Measurements from ENCODE around the gene CORO7. TPM values are rescaled to one million over a fixed set of nuclear protein-coding genes. Genes with fewer than 3 reads are reported as not detected.

Gene CORO7
- total RNA-seq, 1 experiment from 2014 or later, result 51.0 TPM

DNA sequence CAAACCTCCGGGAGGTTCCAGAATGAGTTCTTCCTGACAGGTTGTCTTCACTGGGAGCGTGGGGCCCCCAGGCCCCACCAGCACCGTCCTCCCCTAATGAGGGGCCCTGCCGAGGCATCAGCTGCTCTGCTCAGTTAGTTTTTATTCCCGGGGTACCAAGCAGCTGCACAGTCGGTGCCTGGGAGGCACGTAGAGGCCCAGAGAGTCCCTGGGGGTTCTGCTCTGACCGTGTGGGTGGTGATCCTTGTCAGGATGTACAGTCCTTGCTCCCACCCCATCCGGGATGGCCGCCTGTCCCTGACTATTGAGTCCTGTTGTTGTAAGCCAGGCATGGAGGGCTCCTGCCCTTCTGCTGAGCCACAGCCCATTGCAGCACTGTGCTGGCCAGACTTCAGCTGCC, 39.6 kb upstream of the CORO7 start:
- no peaks in the 10 kb centered on the region for H3K27me3 Mint-ChIP-seq (ENCODE audit: unreplicated experiment)
- no peak for DNase-seq
- H3K27ac Mint-ChIP-seq (ENCODE audit: unreplicated experiment), result no peak overlapping the region
- CTCF ChIA-PET, result no interaction called here
- BruUV-seq (replicated peaks), result no TSS peak
- no peaks in the 10 kb centered on the region for H3K4me1 Mint-ChIP-seq (ENCODE audit: low read depth, unreplicated experiment)
- H3K9me3 Mint-ChIP-seq (ENCODE audit: low read depth, unreplicated experiment), result no peaks in the 10 kb centered on the region
- intact Hi-C loops (cut with micrococcal nuclease; ENCODE audit: unreplicated experiment), result no loop called here
- TF ChIP-seq, protein P1, sequence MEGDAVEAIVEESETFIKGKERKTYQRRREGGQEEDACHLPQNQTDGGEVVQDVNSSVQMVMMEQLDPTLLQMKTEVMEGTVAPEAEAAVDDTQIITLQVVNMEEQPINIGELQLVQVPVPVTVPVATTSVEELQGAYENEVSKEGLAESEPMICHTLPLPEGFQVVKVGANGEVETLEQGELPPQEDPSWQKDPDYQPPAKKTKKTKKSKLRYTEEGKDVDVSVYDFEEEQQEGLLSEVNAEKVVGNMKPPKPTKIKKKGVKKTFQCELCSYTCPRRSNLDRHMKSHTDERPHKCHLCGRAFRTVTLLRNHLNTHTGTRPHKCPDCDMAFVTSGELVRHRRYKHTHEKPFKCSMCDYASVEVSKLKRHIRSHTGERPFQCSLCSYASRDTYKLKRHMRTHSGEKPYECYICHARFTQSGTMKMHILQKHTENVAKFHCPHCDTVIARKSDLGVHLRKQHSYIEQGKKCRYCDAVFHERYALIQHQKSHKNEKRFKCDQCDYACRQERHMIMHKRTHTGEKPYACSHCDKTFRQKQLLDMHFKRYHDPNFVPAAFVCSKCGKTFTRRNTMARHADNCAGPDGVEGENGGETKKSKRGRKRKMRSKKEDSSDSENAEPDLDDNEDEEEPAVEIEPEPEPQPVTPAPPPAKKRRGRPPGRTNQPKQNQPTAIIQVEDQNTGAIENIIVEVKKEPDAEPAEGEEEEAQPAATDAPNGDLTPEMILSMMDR (IDR thresholded peaks at IDR 0.05; ENCODE audit: unreplicated experiment), result no peak
- H3K4me3 Mint-ChIP-seq (ENCODE audit: low read depth, unreplicated experiment), result no peak overlapping the region
- peaks cover 81% of the 10 kb centered on the region for H3K36me3 Mint-ChIP-seq (ENCODE audit: insufficient read depth, unreplicated experiment)

DNA sequence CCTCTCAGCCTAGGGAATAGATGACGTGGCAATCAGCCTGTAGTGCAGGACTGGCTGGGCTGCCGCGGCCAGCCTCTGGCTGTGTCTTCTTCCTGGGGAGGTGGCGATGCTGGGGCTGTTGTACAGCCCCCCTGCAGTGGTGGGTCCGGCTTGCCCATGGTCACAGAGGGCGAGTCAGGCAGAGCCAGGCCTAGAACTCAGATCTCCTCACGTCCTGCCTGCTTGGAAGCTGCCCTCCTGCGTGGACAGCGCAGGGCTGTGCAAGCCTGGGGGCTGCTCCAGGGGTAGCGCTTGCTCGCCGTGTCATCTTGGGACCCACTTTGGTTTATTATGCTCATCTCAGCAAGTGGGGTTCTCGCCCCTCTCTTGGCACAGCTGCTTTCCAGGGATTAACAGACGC, 38.7 kb upstream of the CORO7 start:
- Mint-ChIP-seq H3K4me1 (ENCODE audit: low read depth, unreplicated experiment) (no peaks in the 10 kb centered on the region), H3K4me3 (ENCODE audit: low read depth, unreplicated experiment) (no peak overlapping the region), H3K27me3 (ENCODE audit: unreplicated experiment) (no peaks in the 10 kb centered on the region), H3K9me3 (ENCODE audit: low read depth, unreplicated experiment) (no peaks in the 10 kb centered on the region), H3K36me3 (ENCODE audit: insufficient read depth, unreplicated experiment) (peaks cover 81% of the 10 kb centered on the region), H3K27ac (ENCODE audit: unreplicated experiment) (no peak overlapping the region)
- no TSS peak for BruUV-seq (replicated peaks)
- DNase-seq, result no peak
- intact Hi-C loops (cut with micrococcal nuclease; ENCODE audit: unreplicated experiment), result no loop called here
- CTCF ChIA-PET, result no interaction called here
- TF ChIP-seq, protein P1 (IDR thresholded peaks at IDR 0.05; ENCODE audit: unreplicated experiment), result no peak

DNA sequence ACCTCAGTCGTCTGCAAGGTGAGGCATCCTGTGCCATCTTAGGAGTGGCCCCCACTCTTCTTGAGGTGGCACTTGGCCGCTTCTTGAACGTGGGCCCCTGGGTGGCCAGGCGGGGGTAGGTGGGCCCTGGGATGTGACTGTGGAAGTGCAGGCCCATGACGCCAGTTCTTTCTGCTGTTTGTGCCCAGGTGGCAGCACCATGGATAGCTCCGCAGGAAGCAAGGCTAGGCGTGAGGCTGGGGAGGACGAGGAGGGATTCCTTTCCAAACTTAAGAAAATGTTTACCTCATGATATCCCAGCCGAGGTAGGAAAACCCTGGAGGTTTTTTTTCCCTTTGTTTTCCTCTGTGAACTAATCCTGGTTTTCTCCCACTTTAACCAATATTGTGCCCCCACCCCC, 38.2 kb upstream of the CORO7 start:
- H3K36me3 Mint-ChIP-seq (ENCODE audit: insufficient read depth, unreplicated experiment), result peaks cover 81% of the 10 kb centered on the region
- no peaks in the 10 kb centered on the region for H3K4me1 Mint-ChIP-seq (ENCODE audit: low read depth, unreplicated experiment)
- no peaks in the 10 kb centered on the region for H3K9me3 Mint-ChIP-seq (ENCODE audit: low read depth, unreplicated experiment)
- TF ChIP-seq, protein P1 (IDR thresholded peaks at IDR 0.05; ENCODE audit: unreplicated experiment), result no peak
- intact Hi-C loops (cut with micrococcal nuclease; ENCODE audit: unreplicated experiment), result no loop called here
- no peak for DNase-seq
- no peak overlapping the region for H3K27ac Mint-ChIP-seq (ENCODE audit: unreplicated experiment)
- H3K4me3 Mint-ChIP-seq (ENCODE audit: low read depth, unreplicated experiment), result no peak overlapping the region
- CTCF ChIA-PET, result no interaction called here
- BruUV-seq (replicated peaks), result no TSS peak
- no peaks in the 10 kb centered on the region for H3K27me3 Mint-ChIP-seq (ENCODE audit: unreplicated experiment)

DNA sequence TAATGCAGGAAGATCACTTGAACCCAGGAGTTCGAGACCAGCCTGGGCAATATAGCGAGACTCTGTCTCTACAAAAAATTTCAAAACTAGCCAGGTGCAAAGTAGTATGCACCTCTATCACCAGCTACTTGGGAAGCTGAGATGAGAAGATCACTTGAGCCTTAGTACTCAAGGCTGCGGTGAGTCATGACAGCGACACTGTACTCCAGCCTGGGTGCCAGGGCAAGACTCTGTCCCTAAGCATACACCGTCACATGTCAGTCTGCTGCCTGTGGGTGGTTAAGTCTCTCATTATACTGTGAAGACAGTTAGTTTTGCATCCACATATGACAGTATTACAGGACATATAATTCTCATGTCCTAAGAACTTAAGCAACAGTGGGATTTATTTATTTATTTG, 36.3 kb upstream of the CORO7 start:
- Mint-ChIP-seq H3K36me3 (ENCODE audit: insufficient read depth, unreplicated experiment) (peaks cover 83% of the 10 kb centered on the region), H3K4me3 (ENCODE audit: low read depth, unreplicated experiment) (no peak overlapping the region), H3K27me3 (ENCODE audit: unreplicated experiment) (no peaks in the 10 kb centered on the region), H3K4me1 (ENCODE audit: low read depth, unreplicated experiment) (no peaks in the 10 kb centered on the region), H3K27ac (ENCODE audit: unreplicated experiment) (no peak overlapping the region), H3K9me3 (ENCODE audit: low read depth, unreplicated experiment) (no peaks in the 10 kb centered on the region)
- DNase-seq, result no peak
- intact Hi-C loops (cut with micrococcal nuclease; ENCODE audit: unreplicated experiment), result no loop called here
- CTCF ChIA-PET, result no interaction called here
- TF ChIP-seq, protein P1 (IDR thresholded peaks at IDR 0.05; ENCODE audit: unreplicated experiment), result no peak
- no TSS peak for BruUV-seq (replicated peaks)

Measured in Calu3 (cell line).